Loucy (cell line): ENCODE data around the gene LSM14B.

Experiments used
- H2AFZ ChIP-seq: fragments of 200-600 bp; sonication (generic); 2 replicates; pipeline ENCODE4 v1.6.0; 2016; ENCODE audit warnings: antibody characterized with exemption, mild to moderate bottlenecking, low read length, moderate library complexity
- H3F3A ChIP-seq: fragments of 200-600 bp; 2 replicates; pipeline ENCODE4 v1.6.0; 2016; ENCODE audit warnings: antibody characterized with exemption, low read depth, mild to moderate bottlenecking
- H3K27me3 ChIP-seq: fragments of 200-600 bp; sonication (generic); 2 replicates; pipeline ENCODE4 v1.6.1; 2014; ENCODE audit warnings: low read length, mild to moderate bottlenecking; ENCODE audit not compliant: insufficient read depth, poor library complexity, severe bottlenecking
- H3K36me3 ChIP-seq: fragments of 200-600 bp; sonication (generic); 2 replicates; pipeline ENCODE4 v1.6.1; 2016; ENCODE audit warnings: low read length; ENCODE audit not compliant: insufficient read depth
- H3K4me1 ChIP-seq: fragments of 200-600 bp; sonication (generic); 2 replicates; pipeline ENCODE4 v1.5.1; 2014; ENCODE audit warnings: low read length, mild to moderate bottlenecking; ENCODE audit not compliant: insufficient read depth, poor library complexity, severe bottlenecking
- H3K4me2 ChIP-seq: fragments of 200-600 bp; sonication (generic); 2 replicates; pipeline ENCODE4 v1.6.0; 2014; ENCODE audit warnings: antibody characterized with exemption, low read length, low read depth, mild to moderate bottlenecking; ENCODE audit not compliant: poor library complexity, severe bottlenecking
- H3K4me3 ChIP-seq: fragments of 200-600 bp; sonication (generic); 2 replicates; pipeline ENCODE4 v1.5.1; 2014; ENCODE audit warnings: low read length, mild to moderate bottlenecking, mixed read lengths; ENCODE audit not compliant: poor library complexity, severe bottlenecking
- H3K79me2 ChIP-seq: fragments of 200-600 bp; sonication (generic); 2 replicates; pipeline ENCODE4 v1.6.1; 2014; ENCODE audit warnings: low read length; ENCODE audit not compliant: insufficient read depth
- H3K9ac ChIP-seq: fragments of 200-600 bp; sonication (generic); 2 replicates; pipeline ENCODE4 v1.6.0; 2014; ENCODE audit warnings: mild to moderate bottlenecking, low read depth, low read length, moderate library complexity; ENCODE audit not compliant: poor library complexity, severe bottlenecking
- H3K9me2 ChIP-seq: fragments of 200-600 bp; sonication (generic); replicated peaks from 2 replicates; pipeline ENCODE4 v1.6.1; 2016; ENCODE audit warnings: low read depth, low read length, mixed read lengths
- H3K9me3 ChIP-seq: fragments of 200-600 bp; sonication (generic); 2 replicates; pipeline ENCODE4 v1.6.1; 2014; ENCODE audit warnings: mild to moderate bottlenecking, antibody characterized with exemption, low read length, low read depth; ENCODE audit not compliant: insufficient read depth
- H4K20me1 ChIP-seq: fragments of 200-600 bp; sonication (generic); 2 replicates; pipeline ENCODE4 v1.6.0; 2014; ENCODE audit warnings: antibody characterized with exemption, low read length, mild to moderate bottlenecking; ENCODE audit not compliant: insufficient read depth, poor library complexity, severe bottlenecking
- EZH2phosphoT487 ChIP-seq: fragments of 200-600 bp; IDR thresholded peaks from 2 replicates; pipeline ENCODE4 v1.6.1; 2018; ENCODE audit warnings: antibody characterized with exemption, mild to moderate bottlenecking, moderate library complexity, borderline replicate concordance
- TF ChIP-seq, protein P1 (sequence below): fragments of 200-600 bp; sonication (generic); conservative IDR thresholded peaks from 2 replicates; pipeline ENCODE4 v1.5.1; 2014; ENCODE audit warnings: mild to moderate bottlenecking, antibody characterized with exemption, low read length

The LSM14B gene

GRCh38 chr20:62134735-62135231, 12.5 kb downstream of the LSM14B start:
- no peak overlapping the region for H2AFZ ChIP-seq
- peaks cover 51% of the 10 kb centered on the region for H3K79me2 ChIP-seq
- H3K9ac ChIP-seq = no peak overlapping the region
- H3K36me3 ChIP-seq = peaks cover 94% of the 10 kb centered on the region; the same call in 1 of the 2 replicates
- peaks cover 7% of the 10 kb centered on the region for H3K4me1 ChIP-seq
- H3K9me2 ChIP-seq = no peaks in the 10 kb centered on the region
- no peak overlapping the region for H3K4me3 ChIP-seq
- H3F3A ChIP-seq = no peaks in the 10 kb centered on the region
- H3K9me3 ChIP-seq = no peaks in the 10 kb centered on the region
- no peaks in the 10 kb centered on the region for H3K27me3 ChIP-seq
- peaks cover 55% of the 10 kb centered on the region for H4K20me1 ChIP-seq
- no peak for TF ChIP-seq EZH2phosphoT487
- TF ChIP-seq, protein P1, sequence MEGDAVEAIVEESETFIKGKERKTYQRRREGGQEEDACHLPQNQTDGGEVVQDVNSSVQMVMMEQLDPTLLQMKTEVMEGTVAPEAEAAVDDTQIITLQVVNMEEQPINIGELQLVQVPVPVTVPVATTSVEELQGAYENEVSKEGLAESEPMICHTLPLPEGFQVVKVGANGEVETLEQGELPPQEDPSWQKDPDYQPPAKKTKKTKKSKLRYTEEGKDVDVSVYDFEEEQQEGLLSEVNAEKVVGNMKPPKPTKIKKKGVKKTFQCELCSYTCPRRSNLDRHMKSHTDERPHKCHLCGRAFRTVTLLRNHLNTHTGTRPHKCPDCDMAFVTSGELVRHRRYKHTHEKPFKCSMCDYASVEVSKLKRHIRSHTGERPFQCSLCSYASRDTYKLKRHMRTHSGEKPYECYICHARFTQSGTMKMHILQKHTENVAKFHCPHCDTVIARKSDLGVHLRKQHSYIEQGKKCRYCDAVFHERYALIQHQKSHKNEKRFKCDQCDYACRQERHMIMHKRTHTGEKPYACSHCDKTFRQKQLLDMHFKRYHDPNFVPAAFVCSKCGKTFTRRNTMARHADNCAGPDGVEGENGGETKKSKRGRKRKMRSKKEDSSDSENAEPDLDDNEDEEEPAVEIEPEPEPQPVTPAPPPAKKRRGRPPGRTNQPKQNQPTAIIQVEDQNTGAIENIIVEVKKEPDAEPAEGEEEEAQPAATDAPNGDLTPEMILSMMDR = no peak
- H3K4me2 ChIP-seq = no peak overlapping the region

DNA sequence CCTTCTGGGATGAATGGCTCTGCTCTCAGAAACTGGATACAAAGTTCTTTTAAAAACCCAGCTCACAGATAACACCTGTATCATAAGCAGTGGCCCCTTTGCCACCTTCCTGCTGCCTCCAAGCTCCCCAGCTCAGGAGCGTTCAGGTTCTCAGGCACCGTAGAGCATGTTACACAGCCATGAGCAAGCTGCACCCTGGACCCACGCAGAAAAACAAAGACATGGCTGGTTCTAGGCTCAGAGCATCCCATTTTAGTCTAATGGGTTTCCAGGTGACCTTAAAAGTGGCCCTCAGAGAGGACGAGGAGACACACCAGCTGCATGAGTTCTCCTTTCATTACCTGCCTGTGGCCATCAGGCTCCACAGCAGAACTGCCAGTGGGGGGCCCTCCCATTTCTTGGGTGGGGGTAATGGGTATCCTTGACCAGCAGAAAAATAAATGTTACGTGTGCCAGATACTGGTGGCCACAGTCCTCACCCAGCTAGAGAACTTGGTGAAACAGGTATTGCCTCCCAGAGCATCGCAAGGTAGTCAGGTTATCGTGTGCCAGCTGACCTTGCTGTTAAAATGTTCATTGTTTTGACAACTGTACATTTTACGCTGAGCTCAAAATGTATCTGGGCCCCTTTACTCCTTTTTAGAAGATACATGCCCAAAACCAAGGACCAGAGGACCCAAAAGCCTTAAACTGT, 13.4 kb downstream of the LSM14B start:
- no peak overlapping the region for H3K4me2 ChIP-seq
- no peak overlapping the region for H3K9ac ChIP-seq
- no peak overlapping the region for H2AFZ ChIP-seq
- H3K27me3 ChIP-seq = no peaks in the 10 kb centered on the region
- no peaks in the 10 kb centered on the region for H3K9me3 ChIP-seq
- no peak overlapping the region for H3K4me3 ChIP-seq
- H3K4me1 ChIP-seq = peaks cover 10% of the 10 kb centered on the region
- H3K36me3 ChIP-seq = peaks cover 93% of the 10 kb centered on the region; the same call in 1 of the 2 replicates
- no peaks in the 10 kb centered on the region for H3F3A ChIP-seq
- no peaks in the 10 kb centered on the region for H3K9me2 ChIP-seq
- TF ChIP-seq EZH2phosphoT487 = no peak
- TF ChIP-seq, protein P1 = no peak
- peaks cover 54% of the 10 kb centered on the region for H3K79me2 ChIP-seq
- peaks cover 65% of the 10 kb centered on the region for H4K20me1 ChIP-seq

DNA sequence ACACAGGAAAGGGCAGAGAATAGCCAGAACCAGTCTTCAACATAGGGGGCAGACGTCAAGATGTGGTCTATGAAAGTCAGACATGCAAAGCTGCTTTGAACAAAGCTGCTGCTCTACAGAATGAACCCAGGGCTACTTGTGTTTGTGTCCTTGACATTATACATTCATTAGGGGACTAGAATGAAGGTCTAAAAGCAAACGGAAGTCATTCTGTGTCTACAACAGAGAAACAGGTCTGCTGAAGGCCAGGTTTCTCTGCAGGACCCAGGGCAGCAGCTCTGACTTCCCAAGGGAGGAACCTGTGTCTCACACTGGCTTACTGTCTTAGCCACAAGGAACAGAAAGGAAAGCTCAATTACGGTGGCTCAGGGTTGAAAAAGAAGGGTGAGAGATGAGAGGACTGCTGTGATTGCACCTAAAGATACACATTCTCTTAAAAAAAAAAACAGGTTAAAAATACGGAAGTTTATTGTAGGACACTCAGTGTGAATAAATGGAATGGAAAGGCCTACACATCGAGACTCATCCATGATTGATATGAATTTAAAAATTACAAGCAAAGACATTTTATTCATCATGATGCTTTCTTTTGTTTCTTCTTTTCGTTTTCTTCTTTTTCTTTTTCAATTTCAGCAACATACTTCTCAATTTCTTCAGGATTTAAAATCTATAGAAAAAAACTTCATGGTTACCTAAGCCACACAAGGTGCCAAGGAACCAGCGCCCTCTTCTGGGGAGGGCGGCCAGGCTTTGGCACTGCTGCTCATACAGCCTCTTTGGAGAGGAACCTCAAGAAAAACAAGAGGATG, 14.2 kb downstream of the LSM14B start:
- Histone ChIP-seq H3K27me3 (no peaks in the 10 kb centered on the region), H3K9me2 (no peaks in the 10 kb centered on the region), H3F3A (no peaks in the 10 kb centered on the region), H3K79me2 (peaks cover 54% of the 10 kb centered on the region), H4K20me1 (peaks cover 72% of the 10 kb centered on the region), H3K9me3 (no peaks in the 10 kb centered on the region), H3K4me2 (no peak overlapping the region), H3K4me1 (peaks cover 18% of the 10 kb centered on the region), H3K9ac (no peak overlapping the region), H2AFZ (no peak overlapping the region), H3K36me3 (peaks cover 85% of the 10 kb centered on the region; the same call in 1 of the 2 replicates), H3K4me3 (no peak overlapping the region)
- no peak for TF ChIP-seq EZH2phosphoT487
- TF ChIP-seq, protein P1 = peak; percentile 95
